Mucosa of gallbladder (tissue), 1 donor: ENCODE measurements around the gene CMBL. TPM values are rescaled to one million over a fixed set of nuclear protein-coding genes. Genes with fewer than 3 reads are reported as not detected.
"Not testable (repeated sequence)": the region's sequence is repeated elsewhere in the genome, so short reads cannot be mapped to it uniquely, and the experiment has no call there.

ENCODE experiments used
- DNase-seq: peaks from one replicate; pipeline ENCODE4 v3.0.0-alpha.2; 2020; ENCODE audit warnings: low spot score
- total RNA-seq: library from RNA; stranded (reverse); gene quantifications from one replicate; pipeline ENCODE4 v1.2.1, GENCODE V29; 2021
- donor health status: DM: no; HTN: no; CAD: no.

Gene CMBL
- total RNA-seq, 1 donor from 2014 or later = 90.1 TPM

GRCh38 chr5:10285362-10285761 lies 22.3 kb downstream of the CMBL start:
- DNase-seq = not testable (repeated sequence)

DNA sequence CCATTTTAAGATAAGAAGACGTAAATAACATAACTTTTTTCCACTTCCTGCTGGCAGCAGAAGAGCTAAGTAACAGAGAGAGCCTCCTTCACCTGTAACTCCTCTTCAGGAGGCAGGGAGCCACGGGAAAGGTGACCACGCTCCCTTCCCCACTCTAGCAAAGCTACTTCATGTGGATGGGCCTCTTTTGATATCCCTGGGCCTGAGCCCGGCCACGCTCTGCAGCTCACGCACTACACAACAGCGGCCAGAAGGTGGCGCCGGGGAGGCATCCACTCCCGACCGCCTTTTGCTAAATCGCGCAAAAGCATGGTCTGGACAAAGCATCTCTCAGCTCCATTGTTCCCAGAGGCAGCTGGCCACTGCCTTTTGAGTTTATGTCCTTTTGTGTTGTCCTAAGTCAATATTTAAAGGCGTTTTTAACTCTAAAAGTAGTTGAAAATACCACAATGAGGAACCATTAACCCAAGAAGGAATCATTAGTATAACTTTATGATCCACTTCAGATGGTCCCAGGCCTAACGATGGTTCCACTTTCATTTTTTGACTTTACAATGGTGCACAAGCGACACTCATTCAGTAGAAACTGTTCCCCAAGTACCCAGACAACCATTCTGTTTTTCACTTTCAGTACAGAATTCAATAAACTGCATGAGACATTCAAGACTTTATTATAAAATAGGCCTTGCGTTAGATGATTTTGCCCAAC lies 23.6 kb downstream of the CMBL start:
- peak; percentile 88 for DNase-seq

GRCh38 chr5:10279925-10280720 lies 27.6 kb downstream of the CMBL start:
- DNase-seq = no peak

- DNase-seq = no peak
Observed at GRCh38 chr5:10279328-10279727, 28.4 kb downstream of the CMBL start.

- DNase-seq = no peak
Observed at GRCh38 chr5:10278658-10279279, 28.9 kb downstream of the CMBL start.

- no peak for DNase-seq
Observed at GRCh38 chr5:10277773-10278630, 29.7 kb downstream of the CMBL start.

DNA sequence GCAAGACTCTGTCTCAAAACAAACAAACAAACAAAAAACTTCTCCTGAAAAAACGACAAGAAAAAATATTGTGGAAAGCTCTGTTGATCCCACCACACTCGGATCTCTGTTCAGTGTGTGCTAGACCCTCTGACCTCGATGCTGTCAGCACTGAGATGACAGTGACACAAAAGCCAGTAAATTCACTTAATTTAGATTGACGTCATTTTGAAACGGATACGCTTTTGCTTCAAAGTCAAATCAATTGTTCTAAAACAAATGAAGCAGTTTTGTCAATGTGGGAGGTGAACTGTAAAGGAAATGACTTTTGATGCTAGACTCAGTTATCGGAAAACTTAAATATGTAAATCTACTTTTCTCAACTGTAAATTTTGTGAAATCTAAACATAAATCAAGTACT lies 31.0 kb downstream of the CMBL start:
- no peak for DNase-seq

DNA sequence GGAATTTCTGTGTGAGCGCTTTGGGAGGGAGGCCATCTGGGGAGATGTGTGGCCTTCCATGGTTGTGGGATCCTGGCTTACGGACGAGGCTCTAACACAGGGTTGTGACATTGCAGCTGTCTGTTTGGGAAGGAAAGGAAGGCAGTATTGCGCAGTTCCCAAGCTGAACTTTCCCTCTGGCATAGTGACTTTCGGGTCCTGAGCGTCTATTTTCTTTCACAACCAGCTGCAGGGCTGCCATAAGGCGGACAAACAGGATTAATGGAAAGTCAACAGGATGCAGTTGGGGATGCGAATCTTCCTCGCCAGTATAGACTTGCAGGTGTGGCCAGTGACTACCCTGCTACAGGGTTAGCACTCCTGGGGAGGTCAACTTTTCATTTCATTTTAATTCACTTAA lies 31.7 kb downstream of the CMBL start:
- DNase-seq = no peak

DNA sequence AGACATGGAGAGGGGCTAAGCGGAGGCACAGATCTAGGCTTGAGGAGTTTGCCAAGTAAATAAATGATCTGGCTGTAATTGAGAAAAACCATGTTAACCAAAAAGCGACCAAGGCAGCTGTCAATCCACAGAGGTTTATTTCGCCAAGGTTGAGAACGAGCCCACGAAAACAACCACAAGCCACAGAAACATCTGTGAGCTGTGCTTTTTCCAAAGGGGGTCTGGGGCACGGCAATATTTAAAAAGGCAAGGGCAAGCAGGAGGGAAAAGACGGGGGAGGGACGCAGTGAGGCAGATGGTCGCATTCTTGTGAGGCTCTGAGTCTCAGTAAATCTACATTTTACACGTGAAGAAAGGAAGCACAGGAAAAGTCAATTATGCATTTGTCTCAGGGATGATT lies 32.2 kb downstream of the CMBL start:
- DNase-seq = no peak

- peak; percentile 50 for DNase-seq
Observed at GRCh38 chr5:10272875-10273209, 34.9 kb downstream of the CMBL start.

GRCh38 chr5:10272053-10272874 lies 35.4 kb downstream of the CMBL start:
- no peak for DNase-seq

GRCh38 chr5:10268100-10268499 lies 39.6 kb downstream of the CMBL start:
- peak; percentile 9 for DNase-seq

DNA sequence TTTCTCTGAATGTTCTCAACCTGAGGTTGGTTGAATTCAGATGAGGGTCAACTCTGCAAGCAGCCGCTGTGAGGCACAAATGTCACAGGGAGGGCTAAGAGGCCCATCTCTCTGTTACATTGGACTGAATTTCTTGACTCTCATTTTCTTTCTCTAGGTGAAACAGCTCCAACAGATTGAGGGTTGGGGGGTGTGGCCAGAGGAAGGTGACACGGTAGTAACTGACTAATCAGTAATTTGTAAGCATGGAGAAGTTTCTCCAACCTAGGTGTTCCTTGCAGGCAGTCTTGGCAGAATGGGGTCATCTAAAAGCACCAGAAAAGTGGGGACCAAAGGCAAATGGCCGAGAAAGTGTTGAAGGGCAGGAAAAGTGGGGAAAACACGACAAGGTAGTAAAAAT lies 40.9 kb downstream of the CMBL start:
- no peak for DNase-seq

- no peak for DNase-seq
Observed at GRCh38 chr5:10266137-10266536, 41.6 kb downstream of the CMBL start.

DNA sequence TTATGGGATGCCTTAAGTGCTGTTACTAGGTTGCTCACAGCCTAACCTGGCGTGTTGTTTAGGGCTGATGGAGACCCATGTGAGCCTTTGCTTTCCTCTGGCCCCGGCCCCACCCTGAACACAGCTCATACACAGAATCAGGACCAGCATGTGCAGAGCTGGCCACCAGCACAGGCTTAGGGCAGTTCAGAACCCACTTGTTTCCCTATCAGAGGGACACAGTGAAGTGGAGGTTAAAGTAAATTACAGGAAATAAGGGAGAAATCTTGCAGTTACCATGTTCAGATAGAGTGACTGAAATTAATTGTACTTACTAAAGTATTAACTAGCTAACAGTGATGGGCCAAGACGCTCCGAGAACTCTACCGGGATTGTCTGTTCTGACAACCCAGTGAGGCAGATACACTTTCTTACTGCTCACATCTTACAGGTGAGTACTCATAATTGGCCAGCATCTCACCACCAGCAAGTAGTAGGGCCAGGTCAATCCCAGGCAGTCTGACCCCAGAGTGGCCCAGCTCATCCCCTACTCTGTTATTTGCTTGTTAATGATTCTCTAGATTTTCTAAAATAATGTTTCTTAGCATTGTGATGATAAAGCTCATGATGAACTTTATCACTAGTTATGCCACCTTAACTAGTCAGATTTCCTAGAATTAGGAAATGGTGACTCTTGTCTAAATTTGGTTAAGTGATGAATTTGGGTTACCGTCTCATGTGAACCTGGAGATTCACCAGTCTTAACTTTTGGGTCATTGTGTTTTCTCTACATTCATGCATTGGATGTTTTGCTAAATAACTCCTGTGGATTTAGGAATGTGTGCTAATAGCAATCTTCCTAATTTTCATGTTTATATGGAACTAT lies 42.2 kb downstream of the CMBL start:
- no peak for DNase-seq

GRCh38 chr5:10264604-10265003 lies 43.1 kb downstream of the CMBL start:
- DNase-seq = no peak

DNA sequence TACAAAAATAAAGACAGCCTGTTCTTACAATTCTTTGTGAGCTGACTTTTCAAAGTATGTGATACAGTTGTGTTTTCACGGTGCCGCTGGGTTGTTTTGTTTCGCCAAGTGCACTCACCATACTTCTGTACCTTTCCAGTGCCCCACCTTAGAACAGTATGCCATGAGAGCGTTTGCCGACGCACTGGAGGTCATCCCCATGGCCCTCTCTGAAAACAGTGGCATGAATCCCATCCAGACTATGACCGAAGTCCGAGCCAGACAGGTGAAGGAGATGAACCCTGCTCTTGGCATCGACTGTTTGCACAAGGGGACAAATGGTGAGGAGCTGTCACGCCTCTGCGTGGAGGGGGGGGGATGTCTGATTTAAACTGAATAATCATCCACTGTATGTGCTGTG lies 44.7 kb downstream of the CMBL start:
- DNase-seq = no peak

DNA sequence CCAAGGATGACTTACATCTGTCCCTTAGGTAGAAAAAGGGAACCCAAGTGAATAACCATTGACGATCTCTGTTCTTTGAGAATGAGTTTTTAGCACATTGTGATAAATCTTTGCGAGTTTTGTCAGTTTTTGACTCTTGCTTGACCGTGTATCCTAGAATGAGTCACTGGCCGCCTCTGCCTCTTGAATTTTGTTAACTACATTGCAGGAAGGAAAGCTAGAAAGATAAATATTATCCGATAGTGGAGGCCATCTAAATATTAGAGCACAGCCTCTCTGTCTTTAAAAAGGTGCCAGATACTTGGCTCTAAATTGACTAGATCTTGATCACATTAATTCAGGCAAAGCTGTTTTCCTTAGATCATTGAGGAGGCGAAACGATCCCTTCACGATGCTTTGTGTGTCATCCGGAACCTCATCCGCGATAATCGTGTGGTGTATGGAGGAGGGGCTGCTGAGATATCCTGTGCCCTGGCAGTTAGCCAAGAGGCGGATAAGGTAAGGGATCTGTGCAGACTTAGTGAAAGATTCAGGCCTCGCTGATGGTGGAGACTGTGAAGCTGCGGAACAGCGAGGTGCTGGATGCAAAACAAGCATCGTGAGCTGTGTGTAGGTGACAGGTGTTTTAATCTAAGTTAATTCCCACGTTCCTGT lies 45.5 kb downstream of the CMBL start:
- DNase-seq = no peak

- DNase-seq = no peak
Observed at GRCh38 chr5:10261065-10261464, 46.6 kb downstream of the CMBL start.

DNA sequence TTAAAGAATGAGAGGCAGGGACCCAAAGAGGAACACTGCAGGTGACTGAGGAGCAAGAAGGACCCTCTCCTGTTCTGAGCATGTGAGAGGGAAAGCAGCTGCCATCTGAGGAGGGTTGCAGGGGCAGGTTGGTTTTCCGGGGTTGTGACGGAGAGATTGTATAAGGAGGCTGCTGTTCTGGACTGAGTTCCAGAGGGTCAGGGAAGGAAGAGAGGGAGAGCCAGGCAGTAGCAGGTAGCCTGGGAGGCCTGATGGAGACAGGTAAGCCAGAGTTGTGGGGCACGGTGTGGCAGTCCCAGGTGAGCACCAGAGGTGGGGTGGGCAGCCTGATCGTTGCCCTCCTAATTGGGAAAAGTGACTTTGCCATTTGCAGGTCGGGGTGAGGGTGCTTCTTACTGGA lies 47.8 kb downstream of the CMBL start:
- DNase-seq = no peak
